CD1c-positive myeloid dendritic cell (primary cell): Measurements from ENCODE around the gene TRMT11.
A peak's percentile ranks its signal among the peaks of the same experiment; 100 is the strongest.
"Not testable (repeated sequence)": the region's sequence is repeated elsewhere in the genome, so short reads cannot be mapped to it uniquely, and the experiment has no call there.

Source experiments
- DNase-seq: peaks from one replicate; pipeline ENCODE4 v3.0.0-alpha.2; 2016; ENCODE audit errors: extremely low spot score

Gene TRMT11

GRCh38 chr6:125986301-125987025 lies at the start of gene TRMT11:
TSS of gene TRMT11 (plus strand) at chr6:125986540. CDS start at chr6:125986551, 11 bp downstream.
- peak; percentile 89 for DNase-seq

- DNase-seq: no peak
Measured at GRCh38 chr6:125939026-125939425, 47.3 kb upstream of the TRMT11 start.

- no peak for DNase-seq
Measured at GRCh38 chr6:125939791-125940190, 46.5 kb upstream of the TRMT11 start.

DNA sequence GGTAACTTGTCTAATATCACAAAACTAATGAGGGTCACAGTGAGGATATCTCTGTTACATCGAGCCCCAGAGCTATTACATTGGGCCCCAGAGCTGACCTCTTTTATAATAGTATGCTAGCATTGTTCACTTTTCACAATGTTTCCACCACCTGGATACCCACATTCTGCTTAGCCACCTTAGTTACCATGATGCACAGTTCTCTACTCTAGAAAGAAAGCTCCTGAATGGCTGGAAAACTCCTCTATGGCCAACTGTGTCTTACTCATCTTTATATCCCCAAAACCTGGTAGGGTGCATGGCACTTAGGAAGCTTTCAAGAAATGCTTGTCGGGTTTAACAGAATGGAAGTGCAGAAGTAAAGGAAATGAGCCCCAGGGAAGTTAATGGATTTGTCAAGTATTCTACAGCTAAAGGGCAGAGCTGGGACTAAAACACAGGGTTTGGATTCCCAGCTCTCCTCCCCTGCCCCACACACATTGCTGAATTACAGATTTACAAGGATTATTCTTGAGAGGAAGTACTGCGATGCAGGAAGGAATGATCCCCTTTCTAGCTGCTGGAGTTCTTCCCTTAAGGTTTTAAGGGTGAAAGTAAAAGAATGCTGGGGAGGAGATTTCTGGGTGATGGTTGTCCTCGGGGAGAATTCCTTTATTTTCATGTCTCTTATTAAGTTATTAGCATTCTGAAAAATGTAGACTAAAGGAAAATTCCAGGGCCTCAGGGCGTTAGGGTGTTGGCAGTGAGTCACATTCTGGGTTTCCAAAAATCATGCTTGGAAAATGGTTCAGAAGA lies 45.9 kb upstream of the TRMT11 start:
- DNase-seq: no peak

DNA sequence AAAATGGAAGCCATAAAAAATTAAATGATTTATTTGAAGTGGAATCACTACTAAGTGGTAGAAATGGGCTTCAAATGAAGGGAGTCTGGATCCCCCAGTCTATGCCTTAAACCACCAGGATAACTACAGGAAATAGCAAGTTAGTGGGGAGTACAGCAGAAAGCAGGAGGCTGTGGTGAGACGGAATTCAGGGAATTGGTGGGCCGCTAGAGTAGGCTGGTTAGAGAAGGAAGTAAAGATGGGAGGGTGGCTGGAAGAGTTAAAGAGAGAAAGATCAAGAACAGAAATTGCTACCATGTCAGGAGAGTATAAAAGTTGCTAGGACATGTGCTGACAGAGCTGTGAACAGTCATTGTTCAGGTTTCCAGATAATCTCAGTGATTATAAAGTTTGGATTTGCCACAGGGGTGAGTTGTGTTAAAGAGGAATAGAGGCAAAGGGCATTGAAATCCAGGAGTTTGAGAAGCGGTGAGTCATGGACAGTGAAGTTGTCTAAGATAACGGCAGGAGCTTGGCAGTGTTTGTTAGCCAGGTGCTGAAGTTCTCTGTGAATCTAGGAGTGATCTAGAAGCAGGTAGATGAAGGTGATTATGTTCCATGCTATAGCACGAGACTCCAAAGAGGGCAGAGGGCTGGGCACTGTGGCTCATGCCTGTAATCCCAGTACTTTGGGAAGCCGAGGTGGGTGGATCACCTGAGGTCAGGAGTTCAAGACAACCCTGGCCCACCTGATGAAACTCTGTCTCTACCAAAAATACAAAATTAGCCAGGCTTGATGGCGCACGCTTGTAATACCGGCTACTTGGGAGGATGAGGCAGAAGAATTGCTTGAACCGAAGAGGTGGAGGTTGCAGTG lies 43.4 kb upstream of the TRMT11 start:
- DNase-seq: no peak

GRCh38 chr6:125943528-125944433 lies 42.6 kb upstream of the TRMT11 start:
- DNase-seq: no peak

DNA sequence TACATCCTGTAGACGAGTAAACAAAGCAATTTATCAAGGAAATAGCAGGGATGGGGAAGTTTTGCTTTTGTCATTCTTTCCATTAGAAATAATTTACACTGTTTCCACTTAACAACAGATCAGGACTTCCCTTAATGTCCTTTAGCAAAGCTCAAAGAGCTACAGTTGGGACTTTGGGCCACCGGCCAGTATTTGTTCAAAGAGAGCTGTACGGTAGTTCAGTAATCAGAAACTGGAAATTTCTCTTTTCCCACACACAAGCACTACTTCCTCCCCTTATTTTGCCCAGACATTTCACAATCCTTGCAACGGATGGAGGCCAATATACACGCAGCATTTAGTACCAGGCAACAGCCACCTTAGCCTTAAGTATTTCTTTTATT lies 41.9 kb upstream of the TRMT11 start:
- peak; percentile 71 for DNase-seq

DNA sequence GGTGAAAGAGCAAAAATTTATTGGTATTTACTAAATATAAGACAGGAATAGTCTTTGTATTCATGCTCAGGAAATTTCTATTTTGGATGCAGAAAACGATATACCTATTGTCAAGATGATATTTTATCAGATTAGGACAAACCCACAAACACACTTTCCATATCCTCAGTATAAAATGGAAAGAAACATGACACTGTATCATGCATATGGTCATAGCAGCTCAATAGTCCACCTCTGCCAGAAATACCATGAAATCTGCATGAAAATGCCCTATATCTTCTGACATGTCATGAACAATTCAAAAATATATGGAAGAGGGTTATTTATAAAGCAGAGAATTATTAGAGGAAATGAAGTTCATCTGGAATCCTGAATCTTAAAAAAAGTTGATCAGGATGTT lies 41.4 kb upstream of the TRMT11 start:
- no peak for DNase-seq

DNA sequence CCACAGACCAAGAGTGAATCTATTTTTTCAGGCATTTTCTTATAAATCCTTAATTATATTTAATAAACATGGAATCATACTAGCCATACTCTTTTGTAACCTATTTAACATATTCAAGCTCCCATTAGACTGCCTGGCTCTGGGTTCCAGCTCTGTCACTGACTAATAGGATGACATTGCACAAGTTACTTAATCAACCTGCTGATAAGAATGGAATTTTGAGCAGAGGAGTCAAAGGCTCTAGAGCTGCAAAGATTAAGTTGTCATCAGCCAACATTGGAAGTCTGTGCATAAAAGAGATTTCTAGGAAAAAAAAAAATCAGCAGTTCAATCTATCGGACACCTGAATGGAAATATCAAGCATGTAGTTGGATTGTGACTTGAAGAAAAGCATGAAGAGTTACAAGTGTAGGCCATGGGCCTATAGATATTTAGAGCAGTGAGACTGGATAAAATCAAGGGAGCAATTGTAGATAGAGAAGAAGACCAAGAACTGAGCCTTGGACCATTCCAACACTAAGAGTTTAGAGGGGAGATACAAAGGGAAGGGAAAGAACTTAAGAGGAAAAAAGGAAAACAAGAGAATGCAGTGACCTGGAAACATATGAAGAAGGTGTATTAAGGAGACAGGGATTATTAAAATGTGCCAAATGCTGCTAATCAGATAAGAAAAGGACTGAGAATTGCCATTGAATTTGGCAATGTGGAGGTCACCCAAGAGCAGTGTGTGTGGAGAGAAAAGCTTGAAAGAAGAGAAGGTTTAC lies 40.8 kb upstream of the TRMT11 start:
- DNase-seq: no peak

DNA sequence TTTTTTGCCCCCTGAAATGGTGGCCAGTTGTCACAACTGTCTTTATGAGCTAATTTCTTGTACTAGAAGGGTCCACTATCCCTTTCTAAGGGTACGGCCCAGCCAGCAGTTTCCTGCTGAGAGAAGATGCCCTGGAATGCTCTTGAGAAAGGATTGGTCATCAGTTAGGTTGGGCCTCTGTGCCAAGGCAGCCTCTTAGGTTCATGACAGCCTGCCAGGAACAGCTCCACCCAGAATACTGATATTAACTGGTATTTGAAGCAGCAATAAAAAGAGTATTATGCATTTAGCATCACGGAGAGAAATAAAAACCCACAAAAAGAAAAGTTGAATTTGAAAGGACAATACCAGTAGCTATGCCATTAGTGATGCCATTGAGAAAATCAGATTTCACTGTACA lies 38.7 kb upstream of the TRMT11 start:
- no peak for DNase-seq

DNA sequence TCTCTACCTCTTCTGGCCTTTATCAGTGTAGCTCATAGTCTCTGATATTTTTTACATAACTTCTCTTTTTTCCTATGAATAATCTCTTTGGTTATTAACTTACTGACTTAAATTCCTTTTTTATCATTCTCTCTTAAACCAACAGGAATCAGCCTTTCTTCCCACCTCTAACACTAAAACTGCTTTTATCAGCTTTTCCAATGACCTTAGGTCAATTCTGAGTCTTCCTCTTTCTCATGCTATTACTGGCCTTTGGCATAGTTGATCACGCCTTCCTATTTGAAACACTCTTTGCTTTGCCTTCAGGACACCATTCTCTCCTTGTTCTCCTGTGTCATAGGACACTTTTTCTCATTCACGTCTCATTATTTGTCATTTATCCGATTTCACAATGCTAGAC lies 37.9 kb upstream of the TRMT11 start:
- DNase-seq: peak; percentile 11

- DNase-seq: no peak
Measured at GRCh38 chr6:125949069-125949468, 37.3 kb upstream of the TRMT11 start.

GRCh38 chr6:125950293-125950692 lies 36.0 kb upstream of the TRMT11 start:
- DNase-seq: no peak

DNA sequence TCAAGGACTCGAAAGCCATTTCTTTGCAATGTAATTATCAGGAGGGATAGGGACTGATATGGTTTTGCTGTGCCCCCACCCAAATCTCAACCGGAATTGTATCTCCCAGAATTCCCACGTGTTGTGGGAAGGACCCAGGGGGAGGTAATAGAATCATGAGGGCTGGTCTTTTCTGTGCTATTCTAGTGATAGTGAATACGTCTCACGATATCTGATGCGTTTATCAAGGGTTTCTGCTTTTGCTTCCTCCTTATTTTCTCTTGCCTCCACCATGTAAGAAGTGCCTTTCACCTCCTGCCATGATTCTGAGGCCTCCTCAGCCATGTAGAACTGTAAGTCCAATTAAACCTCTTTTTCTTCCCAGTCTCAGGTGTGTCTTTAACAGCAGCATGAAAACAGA lies 35.6 kb upstream of the TRMT11 start:
- not testable (repeated sequence) for DNase-seq

DNA sequence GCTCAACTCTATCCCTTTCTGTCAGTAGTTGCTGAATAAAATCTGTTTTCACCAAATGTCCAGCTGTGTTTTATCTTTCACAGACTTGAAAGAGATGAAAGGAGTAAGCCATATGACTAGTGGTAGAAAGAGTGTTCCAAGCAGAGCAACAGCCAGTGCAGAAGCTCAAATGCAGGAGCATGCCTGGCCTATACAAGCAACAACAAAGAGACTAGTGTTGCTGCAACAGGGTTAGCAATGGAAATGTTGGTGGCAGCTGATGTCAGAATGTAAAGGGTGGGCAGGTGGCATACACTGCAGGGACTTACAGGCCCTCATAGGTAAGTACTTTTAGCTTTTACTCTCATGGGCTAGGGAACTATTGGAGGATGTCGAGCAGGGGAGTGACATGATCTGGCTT lies 35.0 kb upstream of the TRMT11 start:
- no peak for DNase-seq

DNA sequence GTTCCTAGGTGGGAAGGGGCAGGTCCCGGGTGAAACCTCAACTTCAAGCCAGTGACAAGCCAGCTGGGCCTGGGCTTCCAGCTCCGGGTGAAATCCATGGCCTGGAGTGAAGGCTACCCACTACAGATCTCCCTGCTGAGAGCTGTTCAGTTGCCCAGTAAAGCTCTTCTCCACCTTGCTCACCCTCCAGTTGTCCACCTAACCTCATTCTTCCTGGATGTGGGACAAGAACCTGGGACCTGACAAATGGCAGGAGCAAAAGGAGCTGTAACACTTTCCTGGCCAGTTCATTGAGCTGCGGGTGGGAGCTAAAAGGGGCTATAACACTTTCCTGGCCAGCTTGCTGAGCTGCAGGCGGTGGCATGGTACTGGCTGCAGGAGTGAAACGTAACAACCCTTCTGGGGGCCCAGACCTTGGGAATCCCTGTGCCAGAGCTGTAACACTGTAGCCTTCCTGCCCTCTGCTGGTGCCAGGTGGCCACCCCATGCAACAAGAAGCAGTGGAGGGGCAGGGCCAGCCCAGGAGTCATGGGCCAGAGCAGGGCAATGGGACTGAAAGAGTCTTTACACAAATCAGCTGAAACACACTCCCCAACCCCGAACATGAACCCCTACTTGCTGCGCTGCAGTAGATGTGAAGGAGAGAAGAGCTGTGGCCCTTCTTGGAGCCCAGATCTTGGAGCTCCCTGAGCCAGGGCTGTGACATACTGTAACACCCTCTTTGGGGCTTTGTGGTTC lies 33.4 kb upstream of the TRMT11 start:
- DNase-seq: no peak

DNA sequence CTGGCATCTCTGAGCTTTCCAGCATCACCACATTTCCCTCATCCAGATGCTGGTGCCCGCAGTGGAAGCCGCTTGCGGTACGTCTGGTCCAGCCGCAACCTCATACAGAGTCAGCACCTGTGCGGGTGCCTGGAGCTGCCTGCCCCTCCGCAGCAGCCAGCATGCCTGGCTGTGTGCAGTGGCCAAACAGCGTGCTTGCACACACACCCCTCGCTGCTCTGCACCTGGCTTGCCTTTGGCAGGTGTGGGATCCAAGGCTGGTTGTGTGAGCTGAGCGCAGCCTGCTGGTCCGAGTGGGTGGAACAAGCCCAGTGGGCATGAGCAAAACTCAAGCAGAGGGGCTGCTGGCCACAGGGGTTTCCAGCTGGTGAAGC lies 32.9 kb upstream of the TRMT11 start:
- no peak for DNase-seq

GRCh38 chr6:125954735-125955339 lies 31.5 kb upstream of the TRMT11 start:
- DNase-seq: no peak

DNA sequence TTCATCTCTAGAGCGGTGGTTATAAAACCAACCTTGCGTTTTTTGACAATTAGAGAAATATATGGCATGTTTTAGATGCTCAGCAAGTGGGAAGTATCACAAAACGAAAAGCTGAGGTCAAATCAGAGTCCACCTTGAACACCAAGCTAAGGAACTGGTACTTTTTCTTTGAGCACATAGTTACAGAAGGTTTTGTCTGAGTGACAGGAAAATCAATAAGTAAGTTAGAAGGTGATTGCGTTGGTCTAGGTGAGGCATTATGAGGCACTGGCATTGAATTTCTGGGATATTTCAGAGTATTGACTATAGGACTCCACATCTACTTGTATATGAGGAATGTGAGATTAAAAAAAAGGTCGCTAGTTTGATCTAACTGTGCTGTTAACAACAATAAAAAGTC lies 30.4 kb upstream of the TRMT11 start:
- DNase-seq: no peak
